Lung (tissue), 12 donors: ENCODE data around the gene NOTO. TPM values are rescaled to one million over a fixed set of nuclear protein-coding genes. Genes with fewer than 3 reads are reported as not detected.

Source experiments
- ATAC-seq: fragments of 200-7000 bp; cut with Tn5 transposase; one replicate; pipeline ENCODE4 v1.9.1; 2020; ENCODE audit warnings: moderate number of reproducible peaks; ENCODE audit not compliant: insufficient read depth, low FRiP score
- DNase-seq, 3 donors: peaks; one replicate each; pipeline ENCODE4 v3.0.0-alpha.2; 2013 to 2017
- H3K27ac ChIP-seq, 2 donors: one replicate each; pipeline ENCODE4 v1.5.1; 2013; ENCODE audit warnings: mild to moderate bottlenecking in 2 of 2, moderate library complexity in 2 of 2, control low read depth in 1 of 2, inconsistent platforms in 1 of 2, low read depth in 1 of 2, low read length in 1 of 2
- H3K27me3 ChIP-seq, 3 donors: one replicate each; pipeline ENCODE4 v1.5.1; 2013; ENCODE audit warnings: low read length in 2 of 3; ENCODE audit not compliant: control insufficient read depth in 3 of 3, insufficient read depth in 3 of 3
- H3K36me3 ChIP-seq, 4 donors: one replicate each; pipeline ENCODE4 v1.5.1; 2013; ENCODE audit warnings: low read length in 4 of 4, mild to moderate bottlenecking in 1 of 4, moderate library complexity in 1 of 4; ENCODE audit not compliant: control insufficient read depth in 4 of 4, insufficient read depth in 4 of 4
- H3K4me1 ChIP-seq, 5 donors: one replicate each; pipeline ENCODE4 v1.5.1; 2013; ENCODE audit warnings: low read length in 5 of 5, mild to moderate bottlenecking in 2 of 5, moderate library complexity in 1 of 5; ENCODE audit not compliant: control insufficient read depth in 5 of 5, insufficient read depth in 5 of 5
- H3K4me3 ChIP-seq: one replicate; pipeline ENCODE4 v1.5.1; 2013; ENCODE audit warnings: mild to moderate bottlenecking, control low read depth, moderate library complexity
- H3K9ac ChIP-seq, 2 donors: one replicate each; pipeline ENCODE4 v1.5.1; 2013; ENCODE audit warnings: low read length in 2 of 2, control low read depth in 1 of 2; ENCODE audit not compliant: insufficient read depth in 1 of 2
- H3K9me3 ChIP-seq, 4 donors: one replicate each; pipeline ENCODE4 v1.5.1; 2013; ENCODE audit warnings: low read length in 3 of 4, mild to moderate bottlenecking in 1 of 4, moderate library complexity in 1 of 4; ENCODE audit not compliant: control insufficient read depth in 4 of 4, insufficient read depth in 3 of 4
- CTCF ChIP-seq: IDR thresholded peaks from 2 replicates; pipeline ENCODE4 v1.5.1; 2012; ENCODE audit warnings: mild to moderate bottlenecking; ENCODE audit errors: control extremely low read depth, extremely low read depth
- WGBS, 2 donors: extraction: QIAGEN DNeasy Blood & Tissue Kit; methylation state at CpG; one replicate each; pipeline ENCODE4 v1.1.7; 2013; 5-methylcytosine and 5-hydroxymethylcytosine counted together
- polyA plus RNA-seq, 2 donors: library from polyadenylated mRNA; stranded (reverse); fragments of 200-250 nt; gene quantifications; one replicate each; pipeline ENCODE4 v1.2.1, GENCODE V29; 2013
- total RNA-seq, 2 donors: library from RNA; depleted of rRNA in 1 of 2; stranded (reverse); fragments of >200 nt in 1 of 2; gene quantifications; one replicate each; pipeline ENCODE4 v1.2.1, GENCODE V29; 2014 to 2021
- donor health status: control.
- donor health status: control.
- donor health status: Bipolar disorder and iron deficiency.
- donor health status: healthy.
- donor health status: DM: yes; HTN: yes; CAD: no.

Gene NOTO
- total and polyA plus RNA-seq, 4 donors, result not detected

DNA sequence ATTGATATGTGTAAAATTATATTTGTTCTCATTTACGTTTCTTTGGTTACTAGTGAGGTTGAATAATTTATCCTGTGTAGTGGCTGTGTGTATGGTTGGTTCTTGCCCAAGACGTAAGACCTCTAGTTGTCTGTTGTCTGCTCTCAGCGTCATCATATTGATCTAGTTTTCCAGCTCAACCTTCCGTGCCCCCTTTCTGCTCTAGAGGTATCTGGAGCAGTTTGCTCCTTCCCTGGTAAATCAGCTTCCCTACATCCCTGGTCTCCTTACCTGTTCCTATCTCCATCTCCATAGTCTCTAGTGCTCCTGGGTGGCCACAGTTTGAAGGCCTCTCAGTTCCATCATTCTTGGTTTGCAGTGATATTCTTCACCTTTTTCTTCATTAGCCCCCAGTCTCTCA lies 12.9 kb downstream of the NOTO start:
- TF ChIP-seq CTCF, result no peak

DNA sequence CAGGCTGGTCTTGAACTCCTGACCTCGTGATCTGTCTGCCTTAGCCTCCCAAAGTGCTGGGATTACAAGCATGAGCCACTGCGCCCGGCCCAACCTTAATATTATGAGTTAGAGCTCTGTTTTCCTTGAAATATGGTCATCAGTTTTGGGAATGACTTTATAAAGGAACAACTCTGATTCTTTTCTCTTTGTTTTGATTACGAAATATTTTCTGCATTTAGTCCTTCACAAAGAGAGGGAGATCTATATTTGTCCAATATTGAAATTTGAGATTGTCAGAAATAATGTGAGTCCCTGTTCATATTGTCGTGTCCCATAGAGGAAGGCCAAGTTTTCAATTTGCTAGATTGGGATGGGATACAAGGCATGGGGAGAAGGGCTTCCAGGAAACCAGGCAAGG lies 14.8 kb downstream of the NOTO start:
- Histone ChIP-seq H3K36me3 (peaks cover 4 to 14% (median 13%) of the 10 kb centered on the region in 4 donors), H3K9ac (no peak overlapping the region), H3K4me1 (peaks cover 0 to 8% (median 0%) of the 10 kb centered on the region in 5 donors), H3K9me3 (no peaks in the 10 kb centered on the region), H3K27me3 (no peaks in the 10 kb centered on the region), H3K4me3 (no peak overlapping the region), H3K27ac (no peak overlapping the region)
- DNase-seq (no peak), ATAC-seq (no peak)
- no peak for TF ChIP-seq CTCF
- 94 to 97% methylated on average over 5 of the region's 5 CpGs for WGBS, 2 donors

More for the DNA sequence above, 12.9 kb downstream of the NOTO start:
- ATAC-seq, result no peak
- Histone ChIP-seq H3K4me3 (no peak overlapping the region), H3K9ac (no peak overlapping the region), H3K4me1 (peaks cover 0 to 8% (median 0%) of the 10 kb centered on the region in 5 donors), H3K27me3 (no peaks in the 10 kb centered on the region), H3K27ac (no peak overlapping the region), H3K36me3 (peaks cover 0 to 3% (median 2%) of the 10 kb centered on the region in 4 donors), H3K9me3 (no peaks in the 10 kb centered on the region)
- 83 to 84% methylated on average over 4 of the region's 4 CpGs for WGBS, 2 donors
- DNase-seq, result peak in 1 of 3 donors; percentile 1

GRCh38 chr2:73217826-73218225 lies 15.5 kb downstream of the NOTO start:
- H3K36me3 ChIP-seq, result peaks cover 4 to 21% (median 19%) of the 10 kb centered on the region in 4 donors
- H3K4me3 ChIP-seq, result no peak overlapping the region
- DNase-seq, result no peak
- peaks cover 0 to 8% (median 0%) of the 10 kb centered on the region in 5 donors for H3K4me1 ChIP-seq
- no peak for TF ChIP-seq CTCF
- no peaks in the 10 kb centered on the region for H3K27me3 ChIP-seq
- no peak overlapping the region for H3K9ac ChIP-seq
- H3K9me3 ChIP-seq, result no peaks in the 10 kb centered on the region
- no peak for ATAC-seq
- 91 to 93% methylated on average over 2 of the region's 2 CpGs for WGBS, 2 donors
- no peak overlapping the region for H3K27ac ChIP-seq

GRCh38 chr2:73218298-73218697 lies 15.9 kb downstream of the NOTO start:
- Histone ChIP-seq H3K27me3 (no peaks in the 10 kb centered on the region), H3K4me3 (no peak overlapping the region), H3K4me1 (peaks cover 0 to 8% (median 0%) of the 10 kb centered on the region in 5 donors), H3K9me3 (no peaks in the 10 kb centered on the region), H3K27ac (no peak overlapping the region), H3K36me3 (peaks cover 4 to 26% (median 22%) of the 10 kb centered on the region in 4 donors), H3K9ac (no peak overlapping the region)
- TF ChIP-seq CTCF, result no peak
- DNase-seq (peak in 1 of 3 donors; percentile 4), ATAC-seq (no peak)
